ENCODE results near the gene GAK. TPM values are rescaled to one million over a fixed set of nuclear protein-coding genes. Genes with fewer than 3 reads are reported as not detected.

GAK gene
- polyA plus RNA-seq, 1 of the 3 experiments (the other 2 are of a cell fraction): 35.9 TPM

GRCh38 chr4:823176-823760 is 108.8 kb downstream of the GAK start:
- Histone ChIP-seq H3K79me2 (ENCODE audit: insufficient read depth) (no peaks in the 10 kb centered on the region), H3K9me3 (no peaks in the 10 kb centered on the region), H2AFZ (ENCODE audit: low read depth) (no peak overlapping the region), H3F3A (replicated peaks; ENCODE audit: insufficient read depth) (no peaks in the 10 kb centered on the region), H3K36me3 (replicated peaks in 1 of 2; ENCODE audit: control insufficient read depth in 1 of 2, insufficient read depth in 2 of 2, low read length in 1 of 2) (no peaks in the 10 kb centered on the region), H3K9ac (no peak overlapping the region), H3K9me2 (no peaks in the 10 kb centered on the region), H3K4me1 (ENCODE audit: control insufficient read depth in 1 of 2, insufficient read depth in 2 of 2, low read depth in 1 of 2, low read length in 1 of 2) (peaks cover 0 to 18% of the 10 kb centered on the region in 2 experiments; a peak in 1 of 4 replicates), H3K4me2 (no peak overlapping the region), H4K20me1 (ENCODE audit: insufficient read depth) (no peaks in the 10 kb centered on the region), H3K27ac (ENCODE audit: low read depth in 2 of 2, low read length in 1 of 2) (no peak overlapping the region), H3K4me3 (ENCODE audit: low read depth in 2 of 2, low read length in 1 of 2) (no peak overlapping the region), H3K27me3 (ENCODE audit: insufficient read depth) (peaks cover 26% of the 10 kb centered on the region)
- POLR2A ChIA-PET: interaction anchor here (1.2 kb wide), 1 partner anchor 29 kb away, joined by 3 read pairs; no protein-coding TSS in a partner anchor
- WGBS (ENCODE audit: low lambda C conversion rate): 82% methylated on average over 6 of the region's 21 CpGs
- no peak for DNase-seq
- CTCF ChIA-PET: interaction anchor here (1.6 kb wide), 1 partner anchor 81 kb away, joined by 3 read pairs; no protein-coding TSS in a partner anchor
- TF ChIP-seq MAX (IDR thresholded peaks at IDR 0.05; ENCODE audit: low read depth): no peak
- TF ChIP-seq, protein P1, sequence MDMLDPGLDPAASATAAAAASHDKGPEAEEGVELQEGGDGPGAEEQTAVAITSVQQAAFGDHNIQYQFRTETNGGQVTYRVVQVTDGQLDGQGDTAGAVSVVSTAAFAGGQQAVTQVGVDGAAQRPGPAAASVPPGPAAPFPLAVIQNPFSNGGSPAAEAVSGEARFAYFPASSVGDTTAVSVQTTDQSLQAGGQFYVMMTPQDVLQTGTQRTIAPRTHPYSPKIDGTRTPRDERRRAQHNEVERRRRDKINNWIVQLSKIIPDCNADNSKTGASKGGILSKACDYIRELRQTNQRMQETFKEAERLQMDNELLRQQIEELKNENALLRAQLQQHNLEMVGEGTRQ (IDR thresholded peaks at IDR 0.05; ENCODE audit: borderline replicate concordance, low read depth, low read length): no peak
- TF ChIP-seq NFIC (IDR thresholded peaks at IDR 0.05; ENCODE audit: borderline replicate concordance): no peak

- WGBS (ENCODE audit: low lambda C conversion rate): 72% methylated on average over 23 of the region's 24 CpGs
- no peaks in the 10 kb centered on the region for H3K9me3 ChIP-seq
- H2AFZ ChIP-seq (ENCODE audit: low read depth): no peak overlapping the region
These were observed 109.5 kb downstream of the GAK start for GRCh38 chr4:822361-823175.

GRCh38 chr4:821631-822030 is 110.5 kb downstream of the GAK start:
- WGBS (ENCODE audit: low lambda C conversion rate): 67% methylated on average over 16 of the region's 16 CpGs
- ChIA-PET CTCF (no interaction called here), POLR2A (no interaction called here)
- no peak overlapping the region for H2AFZ ChIP-seq (ENCODE audit: low read depth)
- no peak for DNase-seq
- no peak overlapping the region for H3K4me2 ChIP-seq
- H3K27ac ChIP-seq (ENCODE audit: low read depth in 2 of 2, low read length in 1 of 2): no peak overlapping the region
- H3K9me2 ChIP-seq: no peaks in the 10 kb centered on the region
- H3K4me1 ChIP-seq (ENCODE audit: control insufficient read depth in 1 of 2, insufficient read depth in 2 of 2, low read depth in 1 of 2, low read length in 1 of 2): peaks cover 0 to 15% of the 10 kb centered on the region in 2 experiments; a peak in 1 of 4 replicates
- TF ChIP-seq, protein P2, sequence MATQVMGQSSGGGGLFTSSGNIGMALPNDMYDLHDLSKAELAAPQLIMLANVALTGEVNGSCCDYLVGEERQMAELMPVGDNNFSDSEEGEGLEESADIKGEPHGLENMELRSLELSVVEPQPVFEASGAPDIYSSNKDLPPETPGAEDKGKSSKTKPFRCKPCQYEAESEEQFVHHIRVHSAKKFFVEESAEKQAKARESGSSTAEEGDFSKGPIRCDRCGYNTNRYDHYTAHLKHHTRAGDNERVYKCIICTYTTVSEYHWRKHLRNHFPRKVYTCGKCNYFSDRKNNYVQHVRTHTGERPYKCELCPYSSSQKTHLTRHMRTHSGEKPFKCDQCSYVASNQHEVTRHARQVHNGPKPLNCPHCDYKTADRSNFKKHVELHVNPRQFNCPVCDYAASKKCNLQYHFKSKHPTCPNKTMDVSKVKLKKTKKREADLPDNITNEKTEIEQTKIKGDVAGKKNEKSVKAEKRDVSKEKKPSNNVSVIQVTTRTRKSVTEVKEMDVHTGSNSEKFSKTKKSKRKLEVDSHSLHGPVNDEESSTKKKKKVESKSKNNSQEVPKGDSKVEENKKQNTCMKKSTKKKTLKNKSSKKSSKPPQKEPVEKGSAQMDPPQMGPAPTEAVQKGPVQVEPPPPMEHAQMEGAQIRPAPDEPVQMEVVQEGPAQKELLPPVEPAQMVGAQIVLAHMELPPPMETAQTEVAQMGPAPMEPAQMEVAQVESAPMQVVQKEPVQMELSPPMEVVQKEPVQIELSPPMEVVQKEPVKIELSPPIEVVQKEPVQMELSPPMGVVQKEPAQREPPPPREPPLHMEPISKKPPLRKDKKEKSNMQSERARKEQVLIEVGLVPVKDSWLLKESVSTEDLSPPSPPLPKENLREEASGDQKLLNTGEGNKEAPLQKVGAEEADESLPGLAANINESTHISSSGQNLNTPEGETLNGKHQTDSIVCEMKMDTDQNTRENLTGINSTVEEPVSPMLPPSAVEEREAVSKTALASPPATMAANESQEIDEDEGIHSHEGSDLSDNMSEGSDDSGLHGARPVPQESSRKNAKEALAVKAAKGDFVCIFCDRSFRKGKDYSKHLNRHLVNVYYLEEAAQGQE (IDR thresholded peaks at IDR 0.05; ENCODE audit: low read depth, low read length): no peak
- no peak for TF ChIP-seq EP300 (IDR thresholded peaks at IDR 0.05; ENCODE audit: borderline replicate concordance in 1 of 2, low read depth in 1 of 2, low read length in 1 of 2)
- TF ChIP-seq SIN3A (IDR thresholded peaks at IDR 0.05; ENCODE audit: borderline replicate concordance, low read depth, low read length): no peak
- TF ChIP-seq TAF1 (IDR thresholded peaks at IDR 0.05; ENCODE audit: borderline replicate concordance, low read depth, low read length): no peak
- H4K20me1 ChIP-seq (ENCODE audit: insufficient read depth): no peaks in the 10 kb centered on the region
- no peak overlapping the region for H3K4me3 ChIP-seq (ENCODE audit: low read depth in 2 of 2, low read length in 1 of 2)
- no peaks in the 10 kb centered on the region for H3K79me2 ChIP-seq (ENCODE audit: insufficient read depth)
- H3K9me3 ChIP-seq: no peaks in the 10 kb centered on the region
- H3K36me3 ChIP-seq (replicated peaks in 1 of 2; ENCODE audit: control insufficient read depth in 1 of 2, insufficient read depth in 2 of 2, low read length in 1 of 2): no peaks in the 10 kb centered on the region
- H3F3A ChIP-seq (replicated peaks; ENCODE audit: insufficient read depth): no peaks in the 10 kb centered on the region
- peaks cover 26% of the 10 kb centered on the region for H3K27me3 ChIP-seq (ENCODE audit: insufficient read depth)
- no peak overlapping the region for H3K9ac ChIP-seq

More at GRCh38 chr4:822361-823175, 109.5 kb downstream of the GAK start:
- DNase-seq: no peak
- Histone ChIP-seq H3K79me2 (ENCODE audit: insufficient read depth) (no peaks in the 10 kb centered on the region), H3K27ac (ENCODE audit: low read depth in 2 of 2, low read length in 1 of 2) (no peak overlapping the region), H3K27me3 (ENCODE audit: insufficient read depth) (peaks cover 26% of the 10 kb centered on the region), H3K4me3 (ENCODE audit: low read depth in 2 of 2, low read length in 1 of 2) (no peak overlapping the region), H3K9me2 (no peaks in the 10 kb centered on the region), H4K20me1 (ENCODE audit: insufficient read depth) (no peaks in the 10 kb centered on the region), H3K4me2 (no peak overlapping the region), H3F3A (replicated peaks; ENCODE audit: insufficient read depth) (no peaks in the 10 kb centered on the region), H3K4me1 (ENCODE audit: control insufficient read depth in 1 of 2, insufficient read depth in 2 of 2, low read depth in 1 of 2, low read length in 1 of 2) (peaks cover 0 to 18% of the 10 kb centered on the region in 2 experiments; a peak in 1 of 4 replicates), H3K9ac (no peak overlapping the region), H3K36me3 (replicated peaks in 1 of 2; ENCODE audit: control insufficient read depth in 1 of 2, insufficient read depth in 2 of 2, low read length in 1 of 2) (no peaks in the 10 kb centered on the region)
- no peak for TF ChIP-seq GATA2 (CRISPR knock-in tag; IDR thresholded peaks at IDR 0.05)
- ChIA-PET CTCF (interaction anchor here (0.6 to 1.6 kb wide), 2 partner anchors 80 to 1929 kb away, joined by 3 read pairs; no protein-coding TSS in a partner anchor), POLR2A (interaction anchor here (1.2 kb wide), 1 partner anchor 29 kb away, joined by 3 read pairs; no protein-coding TSS in a partner anchor)

All from SK-N-SH (cell line).